Measurements from ENCODE around the gene KNDC1. TPM values are rescaled to one million over a fixed set of nuclear protein-coding genes. Genes with fewer than 3 reads are reported as not detected.
A peak's percentile ranks its signal among the peaks of the same experiment; 100 is the strongest.

The KNDC1 gene
- total and polyA plus RNA-seq, 2 of the 4 experiments (the other 2 are of a cell fraction) = 0.18 to 1.1 TPM

DNA sequence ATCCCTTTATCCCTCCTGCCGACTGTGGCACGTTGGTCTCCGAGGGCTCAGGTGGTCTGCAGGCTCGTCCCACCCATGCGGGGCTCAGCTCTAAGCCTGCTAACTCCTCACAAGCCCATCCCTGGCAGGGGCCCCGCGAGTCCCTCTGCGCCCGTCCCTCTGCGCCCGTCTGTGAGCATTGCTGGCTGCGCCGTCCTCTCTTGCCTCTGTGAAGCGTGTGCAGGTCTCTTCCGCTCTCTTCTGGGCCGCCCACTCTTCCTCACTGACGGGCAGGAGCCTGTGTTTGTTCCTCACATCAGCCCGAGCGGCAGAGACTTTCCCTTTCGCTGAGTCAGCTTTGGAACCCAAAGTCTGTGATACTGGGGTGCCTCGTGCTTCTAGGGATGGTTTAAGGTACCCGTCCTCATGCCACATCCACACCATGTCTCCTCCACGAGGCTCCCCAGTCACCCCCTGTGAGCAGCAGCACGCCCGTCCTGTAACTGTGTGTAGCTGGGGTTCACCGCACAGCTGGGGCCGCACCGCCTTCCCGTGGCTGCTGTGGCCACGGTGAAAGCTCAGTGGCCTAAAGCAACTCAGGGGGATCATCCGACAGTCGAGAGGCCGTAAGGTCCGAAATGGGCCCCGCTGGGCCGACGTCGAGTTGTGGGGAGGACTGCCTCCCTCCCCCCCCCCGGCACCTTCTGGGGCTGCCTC, 36.8 kb upstream of the KNDC1 start:
- Histone ChIP-seq H3K23ac (ENCODE audit: low read depth, low read length) (no peak overlapping the region), H3K56ac (ENCODE audit: extremely low read depth, insufficient read depth, low read length) (no peak overlapping the region), H3K9me1 (ENCODE audit: insufficient read depth, low read length) (no peaks in the 10 kb centered on the region), H2BK120ac (ENCODE audit: low read depth, low read length) (no peak overlapping the region), H2AFZ (replicated peaks; ENCODE audit: low read length, poor library complexity) (no peak overlapping the region), H3K4me1 (ENCODE audit: control insufficient read depth, insufficient read depth, low read length) (no peaks in the 10 kb centered on the region), H4K91ac (ENCODE audit: insufficient read depth, low read depth, low read length) (no peak overlapping the region), H2BK15ac (ENCODE audit: low read depth, low read length) (no peak overlapping the region), H2BK5ac (ENCODE audit: low read depth, low read length, poor library complexity, severe bottlenecking) (no peak overlapping the region), H4K20me1 (ENCODE audit: insufficient read depth, low read length) (no peaks in the 10 kb centered on the region), H3K27ac (ENCODE audit: insufficient read depth, low read length) (no peak overlapping the region), H3K27me3 (ENCODE audit: control insufficient read depth, insufficient read depth, low read length) (no peaks in the 10 kb centered on the region; the same call in 1 of the 2 replicates), H3K4me3 (ENCODE audit: insufficient read depth, low read depth, low read length) (no peak overlapping the region), H4K8ac (ENCODE audit: low read depth in 2 of 2, low read length in 2 of 2) (no peak overlapping the region), H3K14ac (replicated peaks; ENCODE audit: low read depth, low read length) (no peak overlapping the region), H4K5ac (ENCODE audit: low read depth, low read length) (no peak overlapping the region), H3K18ac (ENCODE audit: low read depth, low read length) (no peak overlapping the region), H3K4me2 (ENCODE audit: low read depth, low read length) (no peak overlapping the region), H3K9me3 (ENCODE audit: control insufficient read depth, insufficient read depth, low read length) (peaks cover 10% of the 10 kb centered on the region; the same call in 1 of the 2 replicates), H3K4ac (ENCODE audit: low read depth, low read length) (no peak overlapping the region), H2AK5ac (ENCODE audit: low read depth, low read length) (no peak overlapping the region), H3K9ac (ENCODE audit: low read depth, low read length) (no peak overlapping the region), H3K79me1 (ENCODE audit: low read depth in 1 of 2, low read length in 2 of 2) (no peaks in the 10 kb centered on the region), H2BK20ac (ENCODE audit: low read depth, low read length) (no peak overlapping the region), H2AK9ac (replicated peaks; ENCODE audit: low read depth, low read length, poor library complexity) (peak overlapping the region; percentile 28), H3K36me3 (ENCODE audit: control insufficient read depth, insufficient read depth, low read length) (no peaks in the 10 kb centered on the region)
- BruUV-seq (replicated peaks) = no TSS peak
- ATAC-seq (ENCODE audit: low read depth) = no peak
- in situ Hi-C loops (cut with MboI; ENCODE audit: low sequenced_read_pairs) = no loop called here
- WGBS, 2 experiments (ENCODE audit: extremely low coverage in 2 of 2, insufficient read length in 1 of 2) = 80% methylated on average over 26 of the region's 39 CpGs; no CpG with 5 or more reads in 1 of the 2 experiments
- POLR2A ChIA-PET (ENCODE audit: unreplicated experiment) = no interaction called here
- CTCF ChIA-PET = interaction anchor here (0.6 kb wide), 1 partner anchor 1715 kb away, joined by 3 read pairs; no protein-coding TSS in a partner anchor
- intact Hi-C loops (cut with micrococcal nuclease) = no loop called here
- TF ChIP-seq MAFK (IDR thresholded peaks at IDR 0.05; ENCODE audit: low read depth, low read length) = peak; percentile 60
- no peak for TF ChIP-seq MAZ (IDR thresholded peaks at IDR 0.05; ENCODE audit: borderline replicate concordance, low read depth, low read length)
- TF ChIP-seq CHD1 (IDR thresholded peaks at IDR 0.05; ENCODE audit: low read depth, low read length) = no peak
- dilution Hi-C loops (cut with HindIII; ENCODE audit: low sequenced_read_pairs, unreplicated experiment) = no loop called here
- no peak for DNase-seq
